HG02763 (cell line): ENCODE measurements around the gene CACNA1A.
"Not testable (repeated sequence)": the region's sequence is repeated elsewhere in the genome, so short reads cannot be mapped to it uniquely, and the experiment has no call there.

Source experiments
- ATAC-seq: cut with Tn5 transposase; IDR thresholded peaks from one replicate; pipeline ENCODE4 v1.9.1; 2021; ENCODE audit warnings: mild to moderate bottlenecking, moderate library complexity; ENCODE audit not compliant: unreplicated experiment

The CACNA1A gene

DNA sequence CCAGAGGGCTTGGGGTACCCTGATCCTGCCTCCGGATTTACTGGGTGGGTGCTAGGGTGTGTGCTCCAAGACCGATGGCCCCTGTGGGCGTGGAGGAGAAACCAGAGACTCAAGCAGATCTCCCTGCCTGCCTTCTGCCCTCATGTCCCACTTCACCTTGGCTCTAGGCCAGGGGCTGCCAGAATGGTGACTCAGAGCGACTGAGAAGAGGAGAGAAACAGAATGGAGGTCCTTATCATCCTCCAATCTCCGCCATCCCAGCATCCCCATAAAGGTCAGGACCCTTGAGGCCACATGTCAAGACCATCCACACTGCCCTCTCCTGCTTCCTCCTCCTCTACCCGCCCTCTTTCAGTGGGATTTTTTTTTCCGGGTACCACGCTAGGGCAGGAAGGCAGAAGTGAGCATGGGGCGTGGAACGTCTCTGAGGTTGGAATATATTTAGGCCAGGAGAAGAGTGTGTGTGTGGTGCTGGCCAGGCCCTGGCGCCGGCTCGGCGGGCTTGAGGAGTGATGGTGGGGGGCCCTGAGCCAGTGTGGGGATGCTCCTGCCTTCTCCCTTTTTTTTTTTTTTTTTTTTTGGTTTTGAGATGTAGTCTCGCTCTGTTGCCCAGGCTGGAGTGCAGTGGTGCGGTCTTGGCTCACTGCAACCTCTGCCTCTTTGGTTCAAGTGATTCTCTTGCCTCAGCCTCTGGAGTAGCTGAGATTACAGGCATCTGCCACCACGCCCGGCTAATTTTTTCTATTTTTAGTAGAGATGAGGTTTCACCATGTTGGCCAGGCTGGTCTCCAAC lies 333.7 kb downstream of the CACNA1A start:
- ATAC-seq, result no peak

DNA sequence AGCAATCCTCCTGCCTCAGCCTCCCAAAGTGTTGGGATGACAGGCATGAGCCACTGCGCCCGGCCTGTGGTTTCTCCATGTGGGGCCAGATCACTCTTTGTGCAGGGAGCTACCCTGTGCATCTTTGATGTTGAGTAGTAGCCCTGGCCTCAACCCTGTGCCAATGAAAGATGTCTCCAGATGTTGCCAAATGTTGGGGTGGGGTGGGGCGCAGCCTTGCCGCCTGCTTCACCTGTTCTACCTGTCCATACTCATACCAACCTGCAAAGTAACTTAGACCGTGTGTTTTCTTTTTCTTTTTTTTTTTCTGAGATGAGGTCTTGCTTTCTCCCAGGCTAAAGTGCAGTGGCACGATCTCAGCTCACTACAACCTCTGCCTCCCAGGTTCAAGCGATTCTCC lies 335.1 kb downstream of the CACNA1A start:
- no peak for ATAC-seq

DNA sequence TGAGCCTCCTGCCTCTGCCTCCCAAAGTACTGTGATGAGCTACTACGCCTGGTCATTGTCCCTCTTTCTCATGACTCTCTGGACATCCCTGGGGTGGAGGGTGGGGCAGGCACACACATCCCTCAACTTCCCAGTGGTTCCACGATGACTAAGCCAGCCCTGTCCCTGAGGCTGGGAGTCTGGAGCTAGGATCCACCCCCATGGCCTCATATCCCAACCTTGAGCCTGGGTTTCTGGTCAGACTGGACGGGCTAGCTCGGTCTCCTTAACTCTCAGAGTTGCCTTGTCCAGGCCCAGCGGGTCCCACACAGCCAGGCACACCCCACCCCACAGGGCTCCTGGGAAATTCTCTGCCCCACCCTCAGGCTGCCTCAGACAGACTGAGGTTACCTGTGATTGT lies 336.5 kb downstream of the CACNA1A start:
- ATAC-seq, result no peak

DNA sequence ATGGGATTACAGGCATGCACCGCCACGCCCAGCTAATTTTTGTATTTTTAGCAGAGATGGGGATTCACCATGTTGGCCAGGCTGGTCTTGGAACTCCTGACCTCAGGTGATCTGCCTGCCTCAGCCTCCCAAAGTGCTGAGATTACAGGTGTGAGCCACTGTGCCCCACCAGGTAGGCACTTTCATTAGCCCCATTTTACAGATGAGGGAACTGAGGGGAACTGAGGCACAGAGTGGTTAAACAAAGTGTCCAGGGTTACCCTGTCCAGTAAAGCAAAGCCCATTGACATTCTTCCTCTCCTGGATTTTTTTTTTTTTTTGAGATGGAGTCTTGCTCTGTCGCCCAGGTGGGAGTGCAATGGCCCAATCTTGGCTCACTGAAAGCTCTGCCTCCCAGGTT lies 340.1 kb downstream of the CACNA1A start:
- ATAC-seq, result not testable (repeated sequence)

DNA sequence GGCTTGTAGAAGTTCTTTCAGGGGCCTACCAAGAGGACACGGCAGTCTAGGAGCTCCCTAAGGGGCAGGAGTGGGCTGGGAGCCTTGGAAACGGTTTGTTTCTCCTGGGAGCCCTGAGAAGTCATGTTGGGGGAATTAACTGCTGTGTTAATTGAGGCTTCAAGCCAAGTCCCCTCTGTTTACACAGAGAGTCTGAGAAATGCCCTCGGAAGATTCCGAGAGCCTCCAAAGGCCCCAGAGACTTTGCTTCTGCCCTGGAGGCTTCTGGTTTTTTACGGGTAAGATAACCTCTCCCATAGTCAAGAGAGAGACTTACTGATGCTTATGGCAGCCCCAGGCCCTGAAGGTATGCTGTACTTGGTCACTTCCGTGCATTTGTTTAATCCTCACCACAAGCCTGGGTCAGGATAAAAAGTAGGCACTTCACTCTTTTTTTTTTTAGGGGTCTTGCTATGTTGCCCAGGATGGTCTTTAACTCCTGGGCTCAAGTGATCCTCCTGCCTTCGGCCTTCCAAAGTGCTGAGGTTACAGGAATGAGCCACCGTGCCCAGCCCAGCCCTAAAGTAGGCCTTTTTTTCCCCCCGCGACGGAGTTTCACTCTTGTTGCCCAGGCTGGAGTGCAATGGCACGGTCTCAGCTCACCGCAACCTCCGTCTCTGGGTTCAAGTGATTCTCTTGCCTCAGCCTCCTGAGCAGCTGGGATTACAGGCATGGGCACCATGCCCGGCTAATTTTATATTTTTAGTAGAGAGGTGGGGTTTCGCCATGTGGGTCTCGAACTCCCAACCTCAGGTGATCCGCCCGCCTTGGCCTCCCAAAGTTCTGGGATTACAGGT lies 340.9 kb downstream of the CACNA1A start:
- ATAC-seq, result no peak

DNA sequence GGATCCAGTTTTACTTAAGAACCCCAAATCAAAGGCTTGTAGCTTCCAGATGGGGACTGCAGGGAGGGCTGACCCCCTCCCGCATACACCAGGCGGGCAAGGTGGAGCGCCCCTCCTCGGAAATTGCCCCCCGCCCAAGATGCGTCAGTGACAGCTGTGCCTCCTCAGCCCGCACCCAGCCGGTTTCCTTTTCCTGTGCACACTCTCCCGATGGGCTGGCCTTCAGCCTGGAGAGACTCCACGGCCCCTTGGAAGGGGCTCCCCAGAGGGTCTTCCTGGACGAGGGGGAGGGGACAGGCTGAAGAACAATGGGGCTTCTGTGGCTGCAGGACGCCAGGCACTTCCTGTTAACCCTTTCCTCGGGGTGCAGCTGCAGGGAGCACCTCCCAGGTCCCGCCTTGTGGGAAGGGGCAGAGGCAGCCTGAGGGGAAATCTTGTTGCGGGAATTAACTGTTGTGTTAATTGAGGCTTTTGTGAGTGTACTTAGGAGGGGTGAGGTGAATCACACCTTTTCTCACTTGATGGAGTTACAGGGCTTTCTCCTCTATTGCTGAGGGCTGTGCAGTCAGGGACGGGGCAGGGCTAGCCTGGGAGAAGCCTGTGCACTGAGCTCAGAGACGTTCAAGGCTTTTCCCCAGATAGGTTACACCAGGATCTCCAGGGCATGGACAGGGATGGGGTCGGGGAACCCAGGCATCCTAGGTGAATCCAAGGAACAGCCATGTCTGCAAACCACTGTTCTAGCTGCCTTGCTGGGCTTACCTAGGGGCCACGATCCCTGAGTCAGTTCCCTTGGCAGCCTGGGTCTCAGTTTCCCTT lies 341.7 kb downstream of the CACNA1A start:
- no peak for ATAC-seq

DNA sequence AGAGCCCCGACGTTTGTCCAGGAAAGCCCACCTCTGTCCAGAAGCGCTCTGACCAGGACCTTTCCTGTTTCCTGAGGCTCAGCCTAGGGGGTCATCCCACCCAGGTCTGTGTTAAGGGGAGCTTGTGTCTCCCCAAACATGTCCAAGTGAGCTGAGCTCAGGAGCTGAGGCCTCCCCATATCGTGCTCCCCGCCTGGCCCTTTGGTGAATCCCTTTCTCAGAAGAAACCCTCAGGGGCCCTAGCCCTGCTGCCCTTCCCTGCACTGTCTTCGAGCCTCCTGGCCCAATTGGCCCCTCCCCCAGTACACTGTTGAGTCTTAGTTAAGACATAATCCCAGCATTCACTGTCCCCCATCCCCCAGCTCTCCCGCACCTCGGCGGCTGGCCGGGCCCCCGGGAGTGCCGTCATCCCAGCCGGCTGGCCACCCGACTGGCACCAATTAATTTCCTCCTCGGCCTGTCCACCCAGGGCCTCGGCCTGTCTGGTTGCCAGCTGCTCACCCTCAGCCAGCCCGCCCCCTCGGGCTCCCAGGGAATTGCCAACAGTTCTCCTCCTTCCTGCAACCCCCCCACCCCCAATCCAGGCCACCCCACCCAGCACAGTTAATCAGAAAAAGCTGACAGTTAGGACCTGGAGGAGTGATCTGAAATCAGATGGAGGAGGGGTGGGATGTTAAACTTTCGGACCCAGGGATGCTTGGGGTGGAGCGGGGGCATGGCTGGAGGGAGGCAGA lies 342.5 kb downstream of the CACNA1A start:
- no peak for ATAC-seq

DNA sequence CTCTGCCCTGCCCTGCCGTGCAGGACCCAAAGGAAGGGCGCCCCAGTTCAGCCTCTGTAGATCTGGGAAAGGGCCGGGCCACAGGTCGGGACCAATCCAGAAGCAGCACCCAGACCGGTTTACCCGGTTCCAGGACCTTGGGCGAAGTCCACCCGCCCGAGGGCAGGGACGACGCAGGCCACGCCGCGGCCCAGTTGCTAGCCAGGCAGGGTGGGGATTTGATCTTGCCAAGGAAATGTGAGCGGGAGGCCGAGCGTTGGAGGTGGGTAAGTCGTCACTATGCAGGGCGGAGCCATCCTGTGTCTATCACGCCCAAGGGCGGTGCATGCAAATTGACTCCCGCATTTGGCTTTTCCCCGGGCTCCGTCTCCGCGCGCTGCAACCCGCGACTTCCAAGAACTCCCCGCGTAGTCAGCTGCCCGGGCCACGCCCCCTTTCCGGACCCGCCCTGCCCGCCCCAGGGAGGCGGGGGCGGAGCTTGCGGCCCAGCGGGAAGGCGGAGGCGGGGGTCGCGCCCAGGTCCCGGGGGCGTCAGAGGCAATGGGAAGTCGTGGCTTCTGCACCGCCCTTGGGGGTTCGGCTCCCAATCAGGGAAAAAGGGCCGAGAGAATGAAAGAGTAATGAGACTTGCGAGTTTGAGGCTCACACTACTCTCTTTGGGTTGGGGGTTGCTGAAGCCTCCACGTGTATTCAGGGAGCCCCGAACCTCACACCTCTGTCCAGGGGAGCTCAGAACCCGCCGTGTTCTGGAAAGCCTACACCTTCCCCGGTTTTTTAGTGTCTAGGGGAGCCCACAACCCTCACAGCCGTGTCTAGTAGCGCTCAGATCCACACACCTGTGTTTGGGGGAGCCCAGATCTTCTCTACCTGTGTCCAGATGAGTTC lies 343.3 kb downstream of the CACNA1A start:
- no peak for ATAC-seq

DNA sequence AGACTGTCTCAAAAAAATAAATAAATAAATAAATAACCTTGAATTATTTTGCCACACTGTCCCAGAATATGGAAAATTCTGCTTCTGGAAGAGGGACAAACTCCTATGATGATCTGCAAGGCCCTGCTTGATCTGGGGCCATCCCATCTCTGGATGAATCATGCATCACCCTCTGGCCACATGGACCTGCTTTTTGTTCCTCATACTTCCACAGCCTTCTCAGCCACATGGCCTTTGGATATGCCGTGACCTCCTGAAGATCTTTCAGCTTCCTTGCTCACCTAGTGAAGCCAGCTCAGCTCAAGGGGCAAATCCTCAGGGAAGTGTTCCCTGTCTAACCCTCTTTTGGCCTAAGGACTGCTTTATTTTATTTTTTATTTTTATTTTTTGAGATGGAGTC lies 345.7 kb downstream of the CACNA1A start:
- ATAC-seq, result no peak

DNA sequence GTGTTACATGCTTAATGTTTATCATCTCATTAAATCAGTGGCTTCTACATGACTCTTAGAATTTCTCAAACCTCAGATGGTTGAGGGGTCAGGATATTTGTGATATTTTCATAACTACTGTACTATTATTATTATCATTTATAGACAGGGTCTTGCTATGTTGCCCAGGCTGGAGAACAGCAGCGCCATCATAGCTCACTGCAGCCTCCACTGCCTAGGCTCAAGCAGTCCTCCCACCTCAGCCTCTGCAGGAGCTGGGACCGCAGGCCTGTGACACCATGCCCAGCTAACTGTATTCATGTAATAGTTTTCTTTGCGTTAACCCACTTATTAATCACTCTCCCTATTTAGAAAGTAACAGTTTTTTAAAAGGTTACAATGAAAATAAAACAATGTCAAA lies 346.6 kb downstream of the CACNA1A start:
- no peak for ATAC-seq
